NCI-H2029 treated with DMSO at 0.1 percent for 48 hours (cell line): ENCODE measurements around the gene BCR.

Experiments used
- DNase-seq: peaks from one replicate; lab custom pipeline; 2025; lab: John Stamatoyannopoulos, UW

BCR gene

DNA sequence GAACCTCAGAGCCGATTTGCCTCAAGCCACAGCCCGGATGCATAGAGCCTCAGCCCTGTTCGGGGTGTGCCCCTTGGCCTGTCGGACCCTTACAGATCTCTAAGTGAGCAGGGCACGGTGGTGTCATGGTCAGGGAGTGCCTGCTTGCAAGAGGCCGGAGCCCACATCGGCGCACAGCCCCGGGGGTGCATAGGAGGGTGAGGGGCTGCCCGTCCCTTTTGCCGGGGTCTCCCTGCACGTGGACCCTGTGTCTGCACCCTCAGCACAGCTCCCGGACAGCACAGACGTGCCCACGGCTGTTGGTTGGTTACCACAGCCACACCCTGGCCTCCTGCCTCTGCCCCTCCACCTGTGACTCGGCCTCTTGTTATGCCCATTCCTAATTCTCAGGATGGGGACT lies 28.5 kb upstream of the BCR start:
- DNase-seq, result no peak

DNA sequence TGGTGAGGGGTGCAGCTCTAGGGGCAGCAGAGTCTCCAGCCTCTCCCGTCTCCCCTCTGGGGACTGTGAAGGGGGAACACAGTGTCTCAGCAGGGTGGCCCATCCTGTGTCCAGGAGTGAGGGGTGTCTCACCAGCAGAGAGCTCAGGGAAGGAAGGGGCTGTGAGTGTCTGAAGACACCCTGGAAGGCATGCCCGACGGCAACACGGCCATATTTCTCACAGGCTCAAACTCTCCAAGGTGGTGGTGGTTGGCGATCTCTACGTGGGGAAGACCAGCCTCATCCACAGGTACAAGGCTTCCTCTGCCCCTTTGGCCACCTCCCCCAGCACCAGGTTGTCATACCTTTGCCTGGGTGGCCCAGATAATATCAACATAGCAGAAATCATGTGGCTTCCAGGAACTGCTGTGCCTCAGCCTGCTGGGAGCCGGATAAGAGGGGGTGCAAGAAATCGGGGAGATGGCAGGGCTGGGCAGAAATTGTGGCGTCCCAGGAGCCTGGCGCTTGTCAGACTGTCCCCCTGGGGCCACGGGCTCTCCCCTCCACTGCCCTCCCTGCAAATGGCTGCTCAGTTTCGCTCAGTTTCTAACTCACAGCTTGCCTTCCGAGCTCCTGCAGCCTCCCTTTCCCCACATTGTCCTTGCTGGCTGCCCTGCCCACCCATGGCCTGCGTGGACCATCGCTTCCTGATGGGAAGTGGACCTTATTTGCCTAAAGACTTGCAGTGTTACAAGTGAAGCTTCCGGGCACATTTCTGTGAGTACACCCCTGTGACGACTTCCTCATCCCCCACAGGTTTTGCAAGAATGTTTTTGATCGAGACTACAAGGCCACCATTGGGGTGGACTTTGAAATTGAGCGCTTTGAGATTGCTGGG lies 27.8 kb upstream of the BCR start:
- DNase-seq, result no peak

DNA sequence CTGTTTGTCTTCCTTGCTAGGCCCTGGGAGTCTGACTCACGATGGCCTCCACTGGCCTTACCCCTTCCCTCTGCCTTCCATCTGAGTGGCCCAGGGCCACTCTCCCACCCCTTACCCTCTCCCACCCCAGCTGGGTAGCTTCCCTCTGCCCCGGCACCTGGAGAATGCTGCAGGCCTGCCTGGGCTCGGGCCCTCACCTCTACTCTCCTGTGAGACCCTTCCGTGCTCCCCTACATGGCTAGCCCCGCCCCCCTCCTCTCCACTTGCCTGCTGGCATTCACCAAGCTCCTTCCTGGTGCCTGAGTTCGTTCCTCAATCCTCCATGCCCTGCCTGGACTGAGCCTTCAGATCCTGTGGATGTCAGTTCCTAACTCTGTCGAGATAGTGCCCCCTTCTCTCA lies 26.3 kb upstream of the BCR start:
- DNase-seq, result no peak

DNA sequence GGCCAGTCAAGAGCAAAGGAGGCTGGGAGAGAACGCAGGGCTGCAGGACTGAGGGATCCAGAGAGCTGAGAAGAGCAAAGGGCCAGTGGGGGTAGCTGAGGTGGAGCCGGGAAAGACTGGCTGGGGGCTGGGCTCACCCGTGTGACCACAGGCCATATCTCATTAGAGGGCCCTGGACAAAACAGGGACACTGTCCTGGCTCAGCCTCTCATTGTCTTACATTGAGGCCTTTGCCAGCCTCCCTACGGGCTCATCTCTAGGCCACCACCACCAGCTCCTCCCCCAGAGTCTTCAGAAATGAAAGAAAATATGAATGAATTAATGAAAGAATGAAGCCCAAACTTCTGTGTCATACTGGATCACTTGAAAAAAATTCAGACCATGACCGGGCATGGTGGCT lies 25.8 kb upstream of the BCR start:
- DNase-seq, result no peak

DNA sequence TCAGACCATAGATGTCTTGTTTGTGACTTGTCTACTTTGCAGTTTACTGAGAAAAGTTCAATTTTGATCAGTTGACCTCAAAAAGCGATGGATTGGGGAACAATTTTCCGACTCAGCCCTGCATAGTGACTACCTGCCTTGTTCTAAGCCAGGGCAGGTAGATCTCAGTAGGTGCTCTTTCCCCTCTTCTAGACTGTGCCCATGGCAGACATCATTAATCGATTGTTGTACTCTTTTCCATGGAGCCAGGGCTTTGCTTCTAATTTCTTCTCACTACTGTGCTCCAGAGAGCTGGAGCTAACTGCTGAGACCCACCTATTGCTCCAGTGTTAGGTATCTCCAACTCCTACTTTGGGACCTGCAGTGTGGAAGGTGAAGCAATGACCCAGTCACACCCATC lies 25.2 kb upstream of the BCR start:
- DNase-seq, result no peak

DNA sequence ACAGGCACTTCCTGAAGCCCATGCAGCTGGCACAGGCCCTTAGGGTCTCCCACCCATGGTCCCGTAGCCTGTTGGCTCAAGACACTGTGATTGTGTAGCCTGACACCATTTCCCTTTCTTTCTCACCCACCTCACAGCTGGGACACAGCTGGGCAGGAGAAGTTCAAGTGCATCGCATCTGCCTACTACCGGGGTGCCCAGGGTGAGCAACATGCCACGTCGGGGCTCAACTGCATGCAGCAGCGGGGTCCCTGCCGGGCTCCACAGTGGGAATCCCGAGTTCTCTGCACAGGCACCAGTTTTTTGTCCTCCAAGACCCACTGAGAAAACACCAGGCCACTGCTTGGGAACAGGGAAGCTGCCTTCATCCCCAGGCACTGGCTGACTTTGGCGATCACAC lies 24.5 kb upstream of the BCR start:
- no peak for DNase-seq

DNA sequence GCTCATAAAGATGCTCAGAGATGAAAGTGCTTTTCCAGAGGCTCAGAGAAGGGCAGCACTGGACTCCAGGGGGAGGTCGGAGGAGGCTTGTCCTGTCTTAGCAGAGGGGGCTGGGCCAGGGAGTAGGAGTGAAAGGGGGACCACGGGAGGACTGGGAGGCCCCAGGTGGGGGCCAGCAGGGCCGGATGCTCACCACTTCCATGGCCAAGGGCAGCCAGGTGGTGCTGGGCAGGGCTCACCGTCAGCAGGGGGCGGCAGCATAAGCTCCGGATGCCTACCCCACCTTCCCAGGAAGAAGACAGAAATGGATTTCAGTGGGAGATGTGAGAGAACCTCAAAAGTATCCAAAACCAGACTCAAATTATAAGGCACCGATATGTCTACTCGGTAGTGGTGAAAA lies 24.0 kb upstream of the BCR start:
- no peak for DNase-seq

DNA sequence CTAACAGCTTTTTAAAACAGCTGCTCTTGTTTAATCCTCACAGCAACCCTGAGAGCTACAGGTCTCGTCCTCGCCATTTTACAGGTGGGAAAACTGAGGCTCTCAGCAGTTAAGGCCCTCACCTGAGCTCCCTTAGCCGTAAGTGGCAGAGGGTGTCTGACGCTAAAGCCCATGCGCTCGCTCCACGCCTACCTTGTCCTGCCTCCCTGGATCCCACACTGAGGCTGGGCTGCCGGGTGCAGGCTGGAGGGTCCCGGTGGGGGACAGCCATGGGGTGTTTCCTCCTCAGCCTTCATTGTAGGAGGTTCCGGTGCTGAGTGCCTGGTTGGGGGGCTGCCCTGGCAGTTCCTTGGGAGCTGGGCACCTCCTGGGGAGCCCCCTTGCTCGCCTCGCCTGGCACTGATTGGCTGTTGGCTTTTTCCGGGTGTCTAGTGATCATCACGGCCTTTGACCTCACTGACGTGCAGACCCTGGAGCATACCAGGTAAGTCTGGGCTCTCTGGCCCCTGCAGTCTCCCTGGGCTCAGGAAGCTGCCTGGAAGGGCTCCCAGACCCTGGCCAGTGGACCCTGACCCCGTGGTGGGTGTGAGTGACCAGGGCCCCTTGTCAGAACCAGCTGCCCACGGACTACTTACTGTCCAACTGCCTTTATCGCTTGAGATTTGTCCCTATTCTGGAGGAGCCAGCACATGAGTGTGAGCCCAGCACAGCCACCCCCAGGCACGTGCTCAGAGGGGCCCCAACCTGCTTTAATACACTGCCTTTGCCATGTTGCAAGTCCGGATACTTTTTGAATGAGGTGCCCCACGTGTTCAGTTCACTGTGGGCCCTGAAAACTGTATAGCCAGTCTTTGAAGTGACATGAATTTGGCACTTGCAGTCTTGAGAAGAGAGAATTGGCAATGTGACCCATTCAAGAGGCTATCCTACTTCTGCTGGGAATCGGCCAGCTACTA lies 22.5 kb upstream of the BCR start:
- no peak for DNase-seq

DNA sequence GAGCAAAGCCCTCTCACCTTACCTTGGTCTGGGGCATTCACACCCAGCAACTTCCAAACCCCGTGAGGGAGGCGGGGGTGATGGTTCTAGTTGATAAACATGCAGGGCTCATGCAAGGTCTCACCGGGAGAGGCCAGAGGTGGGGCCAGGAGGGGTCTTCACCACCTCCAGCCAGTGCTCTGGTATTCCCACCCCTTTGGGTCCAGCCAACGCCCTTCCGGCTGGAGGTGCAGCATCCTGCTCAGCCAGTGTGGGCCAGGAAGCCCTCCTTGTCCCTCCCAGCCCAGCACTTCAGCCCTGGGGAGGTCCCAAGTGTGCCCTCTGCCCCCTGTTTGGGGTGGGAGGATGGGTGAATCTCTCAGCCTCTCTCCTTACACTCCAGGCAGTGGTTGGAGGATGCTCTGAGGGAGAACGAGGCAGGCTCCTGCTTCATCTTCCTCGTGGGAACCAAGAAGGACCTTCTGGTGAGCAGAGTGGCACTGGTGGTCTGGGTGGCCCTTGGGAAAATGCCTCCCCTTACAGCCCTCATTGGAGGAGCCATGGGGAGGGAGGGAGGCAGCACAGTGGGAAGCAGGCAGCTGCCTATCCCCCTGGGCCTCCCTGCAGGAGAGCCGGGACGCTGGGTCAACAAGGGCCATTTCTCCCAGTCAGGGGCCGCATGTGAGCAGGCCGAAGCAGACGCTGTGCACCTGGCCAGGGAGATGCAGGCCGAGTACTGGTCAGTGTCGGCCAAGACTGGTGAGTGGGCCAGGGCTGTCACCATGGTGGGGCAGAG lies 21.6 kb upstream of the BCR start:
- DNase-seq, result no peak

DNA sequence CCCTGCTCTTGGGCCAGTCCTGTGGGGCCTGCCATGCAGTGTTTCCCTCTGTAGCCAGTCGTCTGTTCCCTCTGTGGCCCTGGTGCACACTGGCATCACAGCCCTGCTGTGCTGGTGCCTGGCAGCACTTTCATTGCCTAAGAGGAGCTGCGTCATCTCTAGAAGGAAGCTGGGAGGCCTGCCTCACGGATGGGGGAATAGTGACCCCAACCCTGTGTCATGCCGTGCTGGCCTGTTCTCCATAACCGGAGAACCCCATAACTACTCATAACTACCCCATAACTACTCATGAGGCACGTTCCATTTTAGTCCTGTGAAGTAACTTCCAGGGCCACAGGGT lies 21.0 kb upstream of the BCR start:
- no peak for DNase-seq

DNA sequence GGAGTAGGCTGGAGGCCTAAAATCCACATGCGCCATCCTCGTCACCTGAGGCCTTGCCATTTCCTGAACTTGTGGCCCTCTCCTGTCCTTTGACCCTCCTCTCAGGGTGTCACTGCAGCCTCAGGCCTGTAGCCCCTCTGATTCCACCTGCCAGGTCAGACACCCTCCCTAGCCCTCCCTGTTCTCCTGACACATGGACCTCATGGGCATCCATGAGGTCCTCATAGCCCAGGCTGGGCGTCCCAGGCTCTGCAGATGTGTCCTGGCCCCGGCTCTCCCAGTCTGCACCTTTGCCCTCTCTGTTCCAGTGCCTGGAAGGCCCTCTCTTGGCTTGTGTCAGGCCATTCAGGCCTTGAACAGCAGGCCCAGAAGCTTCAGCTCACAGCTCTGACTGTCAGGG lies 19.3 kb upstream of the BCR start:
- no peak for DNase-seq

DNA sequence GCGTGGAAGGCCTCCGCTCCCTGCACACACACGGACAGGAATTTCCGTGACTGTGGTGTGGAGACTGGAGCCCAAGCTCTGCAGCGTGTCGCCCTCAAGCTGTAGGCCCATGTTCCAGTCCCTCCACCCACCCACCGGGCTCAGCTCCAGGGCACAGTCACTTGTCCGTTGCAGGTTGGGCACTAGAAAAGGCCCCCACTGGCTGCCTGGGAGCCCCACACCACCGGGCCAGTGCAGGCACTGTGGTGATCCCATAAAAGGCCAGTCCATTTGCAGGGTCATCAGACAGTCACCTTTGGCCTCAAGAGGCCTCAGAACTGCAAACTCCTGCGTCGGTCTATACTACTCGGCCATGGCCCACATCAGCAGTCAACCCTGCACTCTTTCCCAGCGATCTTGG lies 18.7 kb upstream of the BCR start:
- DNase-seq, result no peak

DNA sequence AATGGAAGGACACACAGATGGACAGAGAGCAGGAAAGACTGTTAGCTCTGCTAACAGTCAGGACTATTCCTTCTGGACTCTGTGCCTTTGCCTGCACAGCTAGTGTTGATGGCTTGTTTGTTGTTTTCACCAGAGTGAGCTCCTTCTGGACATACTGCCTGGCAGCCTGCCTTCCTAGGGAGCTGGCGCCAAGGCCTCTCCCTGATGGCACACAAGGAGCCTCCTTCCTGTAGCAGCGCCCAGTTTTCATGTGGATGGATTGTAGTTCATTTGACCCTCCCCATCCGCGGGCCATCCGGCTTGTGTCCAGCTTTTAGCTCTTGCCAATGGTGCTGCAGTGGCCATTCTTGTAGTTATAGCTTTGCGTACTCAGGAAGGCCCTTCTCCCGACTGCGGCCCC lies 16.6 kb upstream of the BCR start:
- peak; percentile 28 for DNase-seq

DNA sequence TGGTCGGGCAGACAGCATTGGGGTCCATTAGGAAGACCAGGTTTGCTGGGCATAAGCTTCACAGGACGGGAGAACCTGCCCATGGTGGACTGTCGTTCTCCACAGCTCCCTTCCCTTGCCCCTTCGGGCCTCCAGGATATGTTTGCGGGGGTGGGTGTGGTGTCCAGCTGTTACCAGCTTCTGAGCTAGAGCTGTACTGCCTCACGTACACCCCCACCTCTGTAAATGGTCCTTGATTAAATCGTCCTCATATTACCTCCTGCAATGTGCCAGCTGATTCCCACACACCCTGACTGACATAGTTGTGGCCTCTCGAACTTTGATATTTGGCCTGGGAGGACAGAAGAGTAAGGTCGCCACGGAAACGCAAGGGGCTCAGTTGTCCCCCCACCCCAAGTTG lies 16.2 kb upstream of the BCR start:
- DNase-seq, result no peak

DNA sequence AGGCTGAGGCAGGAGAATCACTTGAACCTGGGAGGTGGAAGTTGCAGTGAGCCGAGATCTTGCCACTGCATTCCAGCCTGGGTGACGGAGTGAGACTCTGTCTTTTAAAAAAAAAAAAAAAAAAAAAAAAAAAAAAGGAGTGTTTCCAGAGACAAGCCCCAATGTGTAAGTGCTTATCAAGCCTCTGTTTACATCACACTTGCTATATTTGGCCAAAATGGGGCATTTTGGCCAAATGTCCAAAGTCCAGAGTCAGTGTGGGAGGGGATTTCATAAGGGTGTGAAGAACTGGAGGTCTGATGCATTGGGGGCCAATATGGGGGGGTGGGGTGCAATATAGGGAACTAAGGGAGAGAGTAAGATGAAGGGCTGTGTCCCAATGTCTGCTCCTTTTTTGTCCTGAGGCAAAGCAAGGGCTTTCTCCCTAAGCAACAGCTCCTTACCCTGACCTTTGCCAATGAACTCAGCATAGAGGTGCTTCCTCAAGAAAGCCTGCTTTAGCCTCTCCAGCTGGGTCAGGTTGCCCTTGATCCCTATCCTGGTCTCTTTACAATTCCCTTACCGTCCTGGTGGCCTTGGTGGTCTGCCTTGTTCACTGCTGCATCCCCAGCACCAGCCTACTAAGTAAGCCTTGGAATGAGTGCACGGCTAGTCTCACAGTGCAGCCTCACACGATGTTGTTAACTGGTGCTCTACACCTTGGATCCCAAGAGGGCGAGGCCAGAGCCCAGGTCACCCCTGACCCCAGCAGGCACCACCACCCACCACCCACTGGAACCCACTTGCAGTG lies 14.1 kb upstream of the BCR start:
- no peak for DNase-seq

DNA sequence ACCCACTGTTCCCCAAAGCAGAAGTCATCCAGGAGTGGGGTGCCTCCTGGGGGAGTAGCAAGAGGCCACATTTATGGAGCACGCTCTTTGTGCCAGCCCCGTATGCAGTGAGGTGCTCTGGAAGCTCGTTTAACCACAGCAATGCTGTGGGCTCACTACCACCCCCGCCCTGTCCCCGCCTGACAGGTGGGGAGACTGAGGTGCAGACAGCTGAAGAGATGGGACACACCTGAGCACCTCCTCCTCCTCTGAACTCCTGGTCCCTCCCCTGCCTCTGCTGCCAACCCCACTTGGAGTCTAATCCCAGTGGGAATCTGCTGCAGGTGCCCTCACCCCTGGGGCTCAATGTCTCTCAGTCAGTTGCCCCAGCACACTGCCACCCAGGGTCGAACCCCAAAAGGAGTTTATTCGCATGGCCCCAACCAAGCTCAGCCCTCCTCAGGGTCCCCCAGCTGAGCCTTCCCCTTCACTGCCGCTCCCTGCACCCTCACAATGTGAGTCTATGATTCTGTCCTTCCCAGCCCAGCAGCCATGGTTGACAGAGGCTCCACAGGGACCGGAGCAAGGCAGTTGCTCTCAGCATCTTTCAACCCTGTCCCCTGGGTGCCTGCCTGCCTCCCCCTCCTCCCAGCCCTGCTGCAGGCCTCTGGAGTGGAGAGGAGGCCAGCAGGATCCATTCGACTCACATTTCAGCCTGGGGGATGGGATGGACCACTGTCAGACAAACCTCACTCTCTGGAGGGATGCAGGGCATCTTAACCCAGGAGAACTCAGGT lies 13.3 kb upstream of the BCR start:
- DNase-seq, result no peak

DNA sequence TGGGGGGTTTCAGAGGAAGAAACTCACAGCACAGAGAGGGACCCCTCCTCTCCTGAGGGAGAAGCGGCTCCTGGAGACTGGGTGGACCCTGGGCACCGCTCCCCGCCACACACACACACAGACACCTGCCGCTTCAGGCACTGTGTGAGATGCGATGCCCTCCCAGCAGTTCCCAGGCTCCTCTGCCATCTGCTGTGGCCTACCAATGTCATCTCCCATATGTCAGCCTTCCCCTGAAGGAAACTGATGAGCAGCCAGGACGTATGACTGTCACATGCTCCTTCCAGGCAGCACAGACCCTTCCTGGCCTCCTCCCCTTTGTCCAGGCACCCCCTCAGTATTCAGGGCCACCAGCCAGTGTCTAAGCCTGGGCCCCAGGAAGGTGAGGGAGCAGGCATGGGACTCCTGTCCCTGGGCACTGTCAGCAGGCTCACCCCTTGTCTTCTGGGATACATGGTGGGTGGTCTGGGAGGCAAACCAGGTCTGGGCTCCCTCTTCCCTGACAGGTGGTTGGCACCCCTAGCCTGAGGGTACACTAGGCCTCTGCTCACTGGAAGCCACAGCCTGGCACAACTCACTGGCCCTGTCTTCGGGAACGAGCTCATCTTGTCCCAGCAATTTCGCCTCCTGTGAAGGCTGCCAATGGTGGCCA lies 11.8 kb upstream of the BCR start:
- DNase-seq, result no peak

DNA sequence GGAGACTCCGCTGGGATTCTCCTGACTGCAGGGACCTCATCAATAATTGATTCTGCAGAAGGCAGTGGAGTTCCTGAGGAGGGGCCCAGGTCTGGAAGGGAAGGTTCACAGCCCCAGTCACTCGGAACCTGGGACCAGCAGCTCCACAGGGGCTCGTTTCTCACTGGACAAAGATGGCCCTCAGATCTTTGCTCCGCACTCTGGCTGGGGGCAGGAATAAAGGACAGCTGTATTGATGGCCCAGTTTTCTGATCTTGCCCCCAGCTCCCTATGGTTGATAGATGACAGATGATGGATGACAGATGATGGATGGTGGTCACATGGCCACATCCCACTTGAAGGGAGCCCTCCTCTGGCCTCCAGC lies 11.3 kb upstream of the BCR start:
- DNase-seq, result no peak

DNA sequence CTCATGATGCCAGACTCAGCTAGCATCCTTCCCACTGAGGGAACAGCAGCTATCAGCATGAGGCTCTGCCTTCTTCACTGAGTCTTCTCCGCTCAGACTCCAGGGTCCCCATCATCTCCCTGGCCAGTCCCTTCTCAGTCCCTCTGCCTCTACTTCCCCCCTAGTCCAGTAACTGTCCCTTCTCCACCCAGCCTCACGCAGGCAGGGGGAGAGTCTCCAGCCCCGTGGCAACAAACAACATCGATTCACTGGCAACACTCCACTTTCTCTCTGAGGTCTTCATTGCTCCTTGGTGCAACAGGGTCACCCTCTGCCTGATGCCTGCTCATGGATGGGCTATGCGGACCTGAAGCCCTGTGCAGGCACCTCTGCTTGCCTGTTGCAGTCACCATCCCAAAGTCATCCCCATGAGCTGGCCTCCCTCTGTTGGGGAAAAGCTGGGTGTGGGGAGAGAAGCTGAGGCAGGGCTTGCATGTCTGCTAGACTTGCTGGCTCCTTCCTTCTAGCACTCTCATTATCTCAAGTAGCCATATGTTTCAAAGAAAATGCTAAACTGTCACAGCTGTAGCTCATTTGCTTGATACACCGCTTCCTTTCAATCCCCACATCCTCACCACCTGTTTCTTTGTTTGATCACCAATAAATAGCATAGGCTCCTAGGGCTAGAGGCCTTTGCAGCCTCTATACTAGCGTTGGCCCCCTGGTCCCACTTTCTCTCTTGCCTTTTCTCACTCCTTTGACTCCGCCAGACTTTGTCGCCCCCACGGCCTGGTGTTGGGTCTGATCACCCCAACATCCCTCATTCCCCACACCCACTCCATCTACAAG lies 4.3 kb upstream of the BCR start:
- no peak for DNase-seq

DNA sequence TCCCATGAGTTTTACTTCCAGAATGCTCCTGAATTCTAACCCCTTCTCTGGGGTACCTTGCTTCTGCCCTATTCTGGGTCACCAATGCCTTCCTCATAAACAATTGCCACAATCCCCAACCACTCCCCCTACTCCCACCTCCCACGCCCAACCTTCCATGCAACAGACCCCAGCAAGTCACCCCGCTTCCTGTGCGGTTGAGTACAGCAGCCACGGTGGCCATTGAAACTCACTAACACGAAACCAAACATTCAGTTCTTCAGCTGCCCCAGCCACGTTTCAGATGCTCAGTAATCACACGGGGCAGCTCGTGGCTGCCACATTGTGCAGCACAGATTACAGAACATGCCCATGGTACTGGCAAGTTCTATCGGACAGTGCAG lies 3.7 kb upstream of the BCR start:
- no peak for DNase-seq
